CD14-positive monocyte (primary cell): Measurements from ENCODE around the gene DYNC2LI1. TPM values are rescaled to one million over a fixed set of nuclear protein-coding genes. Genes with fewer than 3 reads are reported as not detected.

Source experiments
- DNase-seq, 3 donors: peaks; one replicate each; pipeline ENCODE4 v3.0.0-alpha.2; 2011 to 2022
- H2AFZ ChIP-seq: 2 replicates; pipeline ENCODE4 v1.6.0; 2012; ENCODE audit warnings: mild to moderate bottlenecking, low read depth, low read length, inconsistent platforms; ENCODE audit not compliant: insufficient read depth, poor library complexity, severe bottlenecking
- H3K27ac ChIP-seq, 2 donors: 1 replicate in 1 of 2; 2 replicates in 1 of 2; pipeline ENCODE4 v1.5.1; 2012 to 2013; ENCODE audit warnings: low read length in 2 of 2, control low read depth in 1 of 2, inconsistent platforms in 1 of 2, low read depth in 1 of 2, mild to moderate bottlenecking in 1 of 2
- H3K27me3 ChIP-seq, 2 donors: one replicate each; pipeline versions ENCODE4 v1.6.0 to v1.6.1; 2011 to 2013; ENCODE audit warnings: low read length in 2 of 2; ENCODE audit not compliant: control insufficient read depth in 2 of 2, insufficient read depth in 2 of 2
- H3K36me3 ChIP-seq, 2 donors: replicated peaks in 1 of 2; 1 replicate in 1 of 2; 2 replicates in 1 of 2; pipeline versions ENCODE4 v1.5.1 to v1.6.1; 2012 to 2013; ENCODE audit warnings: low read length in 2 of 2, control low read depth in 1 of 2, inconsistent platforms in 1 of 2, mild to moderate bottlenecking in 1 of 2; ENCODE audit not compliant: insufficient read depth in 2 of 2, control insufficient read depth in 1 of 2
- H3K4me1 ChIP-seq, 2 donors: 1 replicate in 1 of 2; 2 replicates in 1 of 2; pipeline versions ENCODE4 v1.5.1 to v1.6.1; 2012 to 2013; ENCODE audit warnings: low read length in 2 of 2, control low read depth in 1 of 2, inconsistent platforms in 1 of 2, mild to moderate bottlenecking in 1 of 2, moderate library complexity in 1 of 2; ENCODE audit not compliant: insufficient read depth in 2 of 2, control insufficient read depth in 1 of 2
- H3K4me2 ChIP-seq: replicated peaks from 2 replicates; pipeline ENCODE3; 2012; ENCODE audit warnings: low read length, moderate library complexity, mild to moderate bottlenecking; ENCODE audit not compliant: poor library complexity, severe bottlenecking; ENCODE audit errors: extremely low read depth
- H3K4me3 ChIP-seq, 3 experiments: fragments of 200-600 bp in 1 of 3; sonication (generic) in 1 of 3; replicated peaks in 1 of 3; 1 replicate in 2 of 3; 2 replicates in 1 of 3; pipeline ENCODE4 v1.5.1; 2011 to 2013; ENCODE audit warnings: low read length in 3 of 3, mild to moderate bottlenecking in 3 of 3, control low read depth in 2 of 3, low read depth in 2 of 3, inconsistent platforms in 1 of 3, moderate library complexity in 1 of 3
- H3K79me2 ChIP-seq: 2 replicates; pipeline ENCODE4 v1.6.0; 2012; ENCODE audit warnings: mild to moderate bottlenecking, control low read depth, inconsistent platforms, low read length, moderate library complexity; ENCODE audit not compliant: insufficient read depth
- H3K9ac ChIP-seq: 2 replicates; pipeline ENCODE4 v1.6.0; 2017; ENCODE audit warnings: low read length, mild to moderate bottlenecking; ENCODE audit not compliant: insufficient read depth, poor library complexity, severe bottlenecking
- H3K9me3 ChIP-seq, 2 donors: replicated peaks in 1 of 2; 1 replicate in 1 of 2; 2 replicates in 1 of 2; pipeline versions ENCODE4 v1.5.1 to v1.6.1; 2012 to 2013; ENCODE audit warnings: low read length in 2 of 2, control low read depth in 1 of 2; ENCODE audit not compliant: control insufficient read depth in 1 of 2, insufficient read depth in 1 of 2
- H4K20me1 ChIP-seq: 2 replicates; pipeline ENCODE4 v1.6.0; 2012; ENCODE audit warnings: mild to moderate bottlenecking, low read length, control low read depth, moderate library complexity; ENCODE audit not compliant: insufficient read depth
- H3K27ac Mint-ChIP-seq, 7 donors: one replicate each; pipeline ENCODE4 v1.8.0; 2020; ENCODE audit warnings: mild to moderate bottlenecking in 7 of 7, mixed read lengths in 7 of 7, moderate library complexity in 6 of 7, inconsistent platforms in 2 of 7
- H3K27me3 Mint-ChIP-seq, 3 donors: one replicate each; pipeline ENCODE4 v1.8.0; 2021 to 2022; ENCODE audit warnings: low read depth in 3 of 3, mild to moderate bottlenecking in 3 of 3, mixed read lengths in 3 of 3, moderate library complexity in 3 of 3, inconsistent platforms in 1 of 3
- H3K36me3 Mint-ChIP-seq, 2 donors: one replicate each; pipeline ENCODE4 v1.8.0; 2020; ENCODE audit warnings: mixed read lengths in 2 of 2, inconsistent platforms in 1 of 2, mild to moderate bottlenecking in 1 of 2
- H3K4me1 Mint-ChIP-seq: one replicate; pipeline ENCODE4 v1.8.0; 2020; ENCODE audit warnings: mild to moderate bottlenecking, mixed read lengths
- H3K4me3 Mint-ChIP-seq, 2 donors: one replicate each; pipeline ENCODE4 v1.8.0; 2020; ENCODE audit warnings: mild to moderate bottlenecking in 2 of 2, mixed read lengths in 2 of 2, moderate library complexity in 1 of 2
- H3K9me3 Mint-ChIP-seq, 7 donors: one replicate each; pipeline ENCODE4 v1.8.0; 2020 to 2022; ENCODE audit warnings: mixed read lengths in 7 of 7, mild to moderate bottlenecking in 6 of 7, moderate library complexity in 6 of 7, inconsistent platforms in 2 of 7
- CTCF ChIP-seq: fragments of 200-600 bp; IDR thresholded peaks from one replicate; pipeline ENCODE4 v1.8.0; 2022; ENCODE audit warnings: antibody characterized with exemption, mild to moderate bottlenecking
- WGBS: methylation state at CpG from one replicate; pipeline ENCODE4 v1.1.5; 2013; ENCODE audit warnings: missing lambda C conversion rate; ENCODE audit not compliant: insufficient coverage; 5-methylcytosine and 5-hydroxymethylcytosine counted together
- intact Hi-C, 2 donors: fragments of 100-400 bp; cut with micrococcal nuclease; formaldehyde crosslinking; loops; one replicate each; pipeline versions ENCODE4 v1.15.0 to v1.15.1; 2023
- polyA plus RNA-seq, 3 donors: library from polyadenylated mRNA; depleted of rRNA in 1 of 3; unstranded in 2 of 3; stranded (reverse) in 1 of 3; fragments of 300-500 nt in 2 of 3; fragments of >200 nt in 1 of 3; fragmentation: Illumina TruSeq in 2 of 3; gene quantifications; 1 replicate in 2 of 3; 2 replicates in 1 of 3; pipeline ENCODE4 v1.2.3, GENCODE V29; 2012 to 2021

DYNC2LI1 gene
- polyA plus RNA-seq, 3 donors = 2.5 to 4.4 (median 3.5) TPM

- Histone ChIP-seq H3K36me3 (no peaks in the 10 kb centered on the region), H2AFZ (no peak overlapping the region), H3K9ac (no peak overlapping the region), H3K4me2 (no peak overlapping the region), H4K20me1 (no peaks in the 10 kb centered on the region), H3K27ac (no peak overlapping the region), H3K4me1 (no peaks in the 10 kb centered on the region), H3K27me3 (no peaks in the 10 kb centered on the region), H3K79me2 (no peaks in the 10 kb centered on the region), H3K9me3 (no peaks in the 10 kb centered on the region), H3K4me3 (no peak overlapping the region)
- DNase-seq = no peak
- no CpG with 5 or more reads among the region's 2 CpGs for WGBS
- H3K4me3 Mint-ChIP-seq = no peak overlapping the region
- no peaks in the 10 kb centered on the region for H3K4me1 Mint-ChIP-seq
- H3K36me3 Mint-ChIP-seq = no peaks in the 10 kb centered on the region
- no peak overlapping the region for H3K27ac Mint-ChIP-seq
- intact Hi-C loops = no loop called here
- no peak for TF ChIP-seq CTCF
- H3K9me3 Mint-ChIP-seq = no peaks in the 10 kb centered on the region
- H3K27me3 Mint-ChIP-seq = no peaks in the 10 kb centered on the region
Measured at GRCh38 chr2:43810452-43810851, 36.6 kb downstream of the DYNC2LI1 start.

- intact Hi-C loops = no loop called here
- no peaks in the 10 kb centered on the region for H3K36me3 ChIP-seq
- H3K4me1 ChIP-seq = no peaks in the 10 kb centered on the region
- H3K27ac Mint-ChIP-seq = no peak overlapping the region
- no peak overlapping the region for H3K9ac ChIP-seq
- no peak overlapping the region for H3K4me3 Mint-ChIP-seq
- H3K27me3 Mint-ChIP-seq = no peaks in the 10 kb centered on the region
- WGBS = no CpG with 5 or more reads among the region's 1 CpG
- no peak overlapping the region for H3K4me2 ChIP-seq
- H2AFZ ChIP-seq = no peak overlapping the region
- no peaks in the 10 kb centered on the region for H3K79me2 ChIP-seq
- no peaks in the 10 kb centered on the region for H3K36me3 Mint-ChIP-seq
- no peaks in the 10 kb centered on the region for H3K4me1 Mint-ChIP-seq
- H3K27me3 ChIP-seq = no peaks in the 10 kb centered on the region
- H3K4me3 ChIP-seq = no peak overlapping the region
- no peaks in the 10 kb centered on the region for H3K9me3 Mint-ChIP-seq
- H3K9me3 ChIP-seq = no peaks in the 10 kb centered on the region
- DNase-seq = no peak
- no peaks in the 10 kb centered on the region for H4K20me1 ChIP-seq
- no peak overlapping the region for H3K27ac ChIP-seq
- no peak for TF ChIP-seq CTCF
Measured at GRCh38 chr2:43810888-43811287, 37.0 kb downstream of the DYNC2LI1 start.
